Testis (tissue), 2 donors: Measurements from ENCODE around the gene AIMP1.

ENCODE experiments used
- POLR2A ChIP-seq: fragments of 450-650 bp; IDR thresholded peaks from one replicate; pipeline ENCODE4 v1.6.1; 2017; ENCODE audit warnings: antibody characterized with exemption, mild to moderate bottlenecking, moderate library complexity
- TF ChIP-seq, protein P1 (sequence below), 3 experiments: fragments of 450-650 bp in 2 of 3; fragments of 200-600 bp in 1 of 3; sonication (generic) in 1 of 3; IDR thresholded peaks; one replicate each; pipeline ENCODE4 v1.5.1; 2016 to 2019; ENCODE audit warnings: antibody characterized with exemption in 3 of 3, mild to moderate bottlenecking in 2 of 3, moderate library complexity in 1 of 3

DNA sequence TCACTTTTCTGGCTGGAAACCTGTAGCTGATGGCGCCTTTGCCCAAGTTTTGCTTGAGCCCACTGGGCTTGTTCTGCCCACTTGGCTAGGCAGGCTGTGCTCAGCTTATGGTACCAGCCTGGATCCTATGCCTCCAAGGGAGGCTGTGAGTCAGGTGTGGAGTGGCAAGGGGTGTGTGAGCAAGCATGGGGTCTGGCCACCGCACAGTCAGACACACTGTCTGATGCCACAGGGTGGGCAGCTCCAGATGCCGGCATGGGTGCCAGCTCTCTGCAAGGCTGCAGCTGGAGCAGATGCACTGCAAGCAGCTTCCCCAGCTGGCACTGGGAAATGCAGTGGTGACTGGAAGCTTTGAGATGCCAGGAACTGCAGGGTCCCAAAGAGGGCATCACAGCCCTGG, 68.5 kb downstream of the AIMP1 start:
- TF ChIP-seq, protein P1, sequence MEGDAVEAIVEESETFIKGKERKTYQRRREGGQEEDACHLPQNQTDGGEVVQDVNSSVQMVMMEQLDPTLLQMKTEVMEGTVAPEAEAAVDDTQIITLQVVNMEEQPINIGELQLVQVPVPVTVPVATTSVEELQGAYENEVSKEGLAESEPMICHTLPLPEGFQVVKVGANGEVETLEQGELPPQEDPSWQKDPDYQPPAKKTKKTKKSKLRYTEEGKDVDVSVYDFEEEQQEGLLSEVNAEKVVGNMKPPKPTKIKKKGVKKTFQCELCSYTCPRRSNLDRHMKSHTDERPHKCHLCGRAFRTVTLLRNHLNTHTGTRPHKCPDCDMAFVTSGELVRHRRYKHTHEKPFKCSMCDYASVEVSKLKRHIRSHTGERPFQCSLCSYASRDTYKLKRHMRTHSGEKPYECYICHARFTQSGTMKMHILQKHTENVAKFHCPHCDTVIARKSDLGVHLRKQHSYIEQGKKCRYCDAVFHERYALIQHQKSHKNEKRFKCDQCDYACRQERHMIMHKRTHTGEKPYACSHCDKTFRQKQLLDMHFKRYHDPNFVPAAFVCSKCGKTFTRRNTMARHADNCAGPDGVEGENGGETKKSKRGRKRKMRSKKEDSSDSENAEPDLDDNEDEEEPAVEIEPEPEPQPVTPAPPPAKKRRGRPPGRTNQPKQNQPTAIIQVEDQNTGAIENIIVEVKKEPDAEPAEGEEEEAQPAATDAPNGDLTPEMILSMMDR (IDR thresholded peaks at IDR 0.05) = no peak
- no peak for TF ChIP-seq POLR2A
